Endothelial cell of umbilical vein (primary cell): ENCODE measurements around the gene EEFSEC.

Experiments used
- EZH2 ChIP-seq: IDR thresholded peaks from 2 replicates; pipeline ENCODE4 v1.6.1; 2012; ENCODE audit warnings: borderline replicate concordance, low read depth, mild to moderate bottlenecking, moderate library complexity, low read length, inconsistent platforms; ENCODE audit not compliant: severe bottlenecking
- FOS ChIP-seq: IDR thresholded peaks from 2 replicates; pipeline ENCODE4 v1.6.1; 2011; ENCODE audit warnings: mild to moderate bottlenecking, low read length, moderate library complexity, borderline replicate concordance; ENCODE audit not compliant: insufficient read depth
- JUN ChIP-seq: IDR thresholded peaks from 2 replicates; pipeline ENCODE4 v1.6.1; 2011; ENCODE audit warnings: borderline replicate concordance, low read depth; ENCODE audit not compliant: insufficient read length, insufficient read depth
- POLR2A ChIP-seq: IDR thresholded peaks from 2 replicates; pipeline ENCODE4 v1.6.1; 2012; ENCODE audit warnings: low read depth, mild to moderate bottlenecking, control low read depth, low read length
- POLR2AphosphoS5 ChIP-seq: IDR thresholded peaks from 2 replicates; pipeline ENCODE4 v1.6.1; 2012; ENCODE audit warnings: low read depth, mild to moderate bottlenecking, control low read depth, low read length, moderate library complexity; ENCODE audit not compliant: insufficient read depth
- TF ChIP-seq, protein P1 (sequence below), 2 donors: IDR thresholded peaks; 1 replicate in 1 of 2; 2 replicates in 1 of 2; pipeline ENCODE4 v1.5.1; 2011; ENCODE audit warnings: low read length in 2 of 2, mild to moderate bottlenecking in 2 of 2, moderate library complexity in 2 of 2, control low read depth in 1 of 2, inconsistent platforms in 1 of 2, low read depth in 1 of 2; ENCODE audit not compliant: insufficient read depth in 1 of 2; ENCODE audit errors: extremely low read depth in 1 of 2
- TF ChIP-seq, protein P2 (sequence below): IDR thresholded peaks from 2 replicates; pipeline ENCODE4 v1.6.1; 2011; ENCODE audit not compliant: insufficient read depth, insufficient read length

DNA sequence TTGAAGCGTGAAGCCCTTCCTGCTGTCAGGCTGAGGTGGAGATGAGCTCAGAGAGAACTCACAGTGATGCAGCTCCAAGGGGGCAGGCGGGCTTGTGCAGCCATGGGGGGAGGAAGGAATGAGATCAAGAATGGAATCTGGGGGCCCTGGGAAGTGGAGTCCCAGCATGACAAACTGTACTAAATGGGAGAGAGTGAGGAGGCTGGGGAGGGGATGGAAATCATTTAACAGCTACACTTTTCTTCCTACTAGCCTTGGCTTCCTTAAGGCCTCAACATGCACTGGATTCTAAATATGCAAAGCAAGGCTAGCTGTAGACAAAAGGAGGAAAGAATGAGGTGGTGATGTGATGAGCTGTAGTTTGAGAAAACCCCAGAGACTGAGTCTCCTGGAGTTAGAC lies 133.9 kb downstream of the EEFSEC start:
- TF ChIP-seq, protein P1, sequence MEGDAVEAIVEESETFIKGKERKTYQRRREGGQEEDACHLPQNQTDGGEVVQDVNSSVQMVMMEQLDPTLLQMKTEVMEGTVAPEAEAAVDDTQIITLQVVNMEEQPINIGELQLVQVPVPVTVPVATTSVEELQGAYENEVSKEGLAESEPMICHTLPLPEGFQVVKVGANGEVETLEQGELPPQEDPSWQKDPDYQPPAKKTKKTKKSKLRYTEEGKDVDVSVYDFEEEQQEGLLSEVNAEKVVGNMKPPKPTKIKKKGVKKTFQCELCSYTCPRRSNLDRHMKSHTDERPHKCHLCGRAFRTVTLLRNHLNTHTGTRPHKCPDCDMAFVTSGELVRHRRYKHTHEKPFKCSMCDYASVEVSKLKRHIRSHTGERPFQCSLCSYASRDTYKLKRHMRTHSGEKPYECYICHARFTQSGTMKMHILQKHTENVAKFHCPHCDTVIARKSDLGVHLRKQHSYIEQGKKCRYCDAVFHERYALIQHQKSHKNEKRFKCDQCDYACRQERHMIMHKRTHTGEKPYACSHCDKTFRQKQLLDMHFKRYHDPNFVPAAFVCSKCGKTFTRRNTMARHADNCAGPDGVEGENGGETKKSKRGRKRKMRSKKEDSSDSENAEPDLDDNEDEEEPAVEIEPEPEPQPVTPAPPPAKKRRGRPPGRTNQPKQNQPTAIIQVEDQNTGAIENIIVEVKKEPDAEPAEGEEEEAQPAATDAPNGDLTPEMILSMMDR (IDR thresholded peaks at IDR 0.05; ENCODE audit: extremely low read depth in 1 of 2, insufficient read depth in 1 of 2, low read depth in 1 of 2, low read length in 2 of 2), result no peak
- TF ChIP-seq FOS, result no peak
- TF ChIP-seq POLR2A, result no peak
- no peak for TF ChIP-seq JUN
- no peak for TF ChIP-seq POLR2AphosphoS5
- TF ChIP-seq, protein P2, sequence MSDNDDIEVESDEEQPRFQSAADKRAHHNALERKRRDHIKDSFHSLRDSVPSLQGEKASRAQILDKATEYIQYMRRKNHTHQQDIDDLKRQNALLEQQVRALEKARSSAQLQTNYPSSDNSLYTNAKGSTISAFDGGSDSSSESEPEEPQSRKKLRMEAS, result no peak
- TF ChIP-seq EZH2, result no peak
